WTC11 (cell line): ENCODE data around the gene CRYBB2.

Experiments
- ATF1 ChIP-seq: sonication (generic); formaldehyde crosslinking; IDR thresholded peaks from 2 replicates; pipeline ENCODE4 v1.8.1; 2023; ENCODE audit warnings: mild to moderate bottlenecking, moderate library complexity, missing genetic modification reagents
- CREM ChIP-seq: sonication (generic); formaldehyde crosslinking; IDR thresholded peaks from 2 replicates; pipeline ENCODE4 v1.8.1; 2022; ENCODE audit warnings: mild to moderate bottlenecking, missing genetic modification reagents, moderate library complexity
- JUN ChIP-seq: sonication (generic); formaldehyde crosslinking; IDR thresholded peaks from 2 replicates; pipeline ENCODE4 v1.8.0; 2023; ENCODE audit warnings: mild to moderate bottlenecking, missing genetic modification reagents
- MLX ChIP-seq: sonication (generic); formaldehyde crosslinking; IDR thresholded peaks from 2 replicates; pipeline ENCODE4 v1.8.1; 2023; ENCODE audit warnings: mild to moderate bottlenecking, missing genetic modification reagents, moderate library complexity
- TEAD1 ChIP-seq: sonication (generic); formaldehyde crosslinking; IDR thresholded peaks from 2 replicates; pipeline ENCODE4 v1.8.0; 2022; ENCODE audit warnings: mild to moderate bottlenecking, missing genetic modification reagents
- USF2 ChIP-seq: sonication (generic); formaldehyde crosslinking; IDR thresholded peaks from 2 replicates; pipeline ENCODE4 v1.8.1; 2023; ENCODE audit warnings: mild to moderate bottlenecking, missing genetic modification reagents, moderate library complexity
- ZNF423 ChIP-seq: fragments of 250-450 bp; sonication (Bioruptor Pico); IDR thresholded peaks from 2 replicates; pipeline ENCODE4 v2.1.2; 2022; ENCODE audit warnings: mild to moderate bottlenecking, moderate library complexity
- ZNF671 ChIP-seq: fragments of 250-450 bp; sonication (Bioruptor Pico); IDR thresholded peaks from 2 replicates; pipeline ENCODE4 v1.8.0; 2021; ENCODE audit warnings: mild to moderate bottlenecking
- TF ChIP-seq, protein P1 (sequence below): sonication (generic); formaldehyde crosslinking; conservative IDR thresholded peaks from 2 replicates; pipeline ENCODE4 v1.8.1; 2023; ENCODE audit warnings: mild to moderate bottlenecking, low read depth, missing genetic modification reagents, moderate library complexity
- TF ChIP-seq, protein P2 (sequence below): fragments of 200-600 bp; IDR thresholded peaks from 2 replicates; pipeline ENCODE4 v1.8.0; 2022; ENCODE audit warnings: antibody characterized with exemption

DNA sequence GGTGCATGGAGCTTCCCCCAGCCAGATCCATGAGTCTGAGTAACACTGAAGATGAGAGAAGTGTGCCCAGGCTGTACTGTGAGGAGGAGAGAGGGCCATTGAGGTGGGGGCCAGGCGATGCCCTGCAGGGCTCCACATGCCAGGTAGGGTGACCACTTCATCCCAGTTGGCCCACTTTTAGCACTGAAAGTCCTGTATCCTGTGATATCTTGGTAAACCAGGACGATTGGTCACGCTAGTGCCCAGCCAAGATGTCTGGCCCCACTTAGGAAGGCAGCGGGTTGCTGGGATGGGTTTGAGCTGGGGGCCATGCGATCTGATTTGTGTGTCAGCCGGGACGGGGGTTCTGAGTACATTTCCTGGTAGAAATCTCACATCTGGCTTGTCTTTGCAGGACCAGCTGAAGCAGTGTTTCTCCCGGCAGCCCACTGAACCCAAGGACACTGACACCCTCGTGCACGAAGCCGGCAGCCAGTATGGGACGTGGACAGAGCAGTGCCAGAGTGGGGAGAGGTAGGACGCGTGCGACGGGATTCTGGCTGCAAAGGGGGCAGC, 48.9 kb upstream of the CRYBB2 start:
- no peak for TF ChIP-seq ATF1 (CRISPR knock-in tag)
- TF ChIP-seq ZNF423 (CRISPR knock-in tag), result no peak
- TF ChIP-seq, protein P1, sequence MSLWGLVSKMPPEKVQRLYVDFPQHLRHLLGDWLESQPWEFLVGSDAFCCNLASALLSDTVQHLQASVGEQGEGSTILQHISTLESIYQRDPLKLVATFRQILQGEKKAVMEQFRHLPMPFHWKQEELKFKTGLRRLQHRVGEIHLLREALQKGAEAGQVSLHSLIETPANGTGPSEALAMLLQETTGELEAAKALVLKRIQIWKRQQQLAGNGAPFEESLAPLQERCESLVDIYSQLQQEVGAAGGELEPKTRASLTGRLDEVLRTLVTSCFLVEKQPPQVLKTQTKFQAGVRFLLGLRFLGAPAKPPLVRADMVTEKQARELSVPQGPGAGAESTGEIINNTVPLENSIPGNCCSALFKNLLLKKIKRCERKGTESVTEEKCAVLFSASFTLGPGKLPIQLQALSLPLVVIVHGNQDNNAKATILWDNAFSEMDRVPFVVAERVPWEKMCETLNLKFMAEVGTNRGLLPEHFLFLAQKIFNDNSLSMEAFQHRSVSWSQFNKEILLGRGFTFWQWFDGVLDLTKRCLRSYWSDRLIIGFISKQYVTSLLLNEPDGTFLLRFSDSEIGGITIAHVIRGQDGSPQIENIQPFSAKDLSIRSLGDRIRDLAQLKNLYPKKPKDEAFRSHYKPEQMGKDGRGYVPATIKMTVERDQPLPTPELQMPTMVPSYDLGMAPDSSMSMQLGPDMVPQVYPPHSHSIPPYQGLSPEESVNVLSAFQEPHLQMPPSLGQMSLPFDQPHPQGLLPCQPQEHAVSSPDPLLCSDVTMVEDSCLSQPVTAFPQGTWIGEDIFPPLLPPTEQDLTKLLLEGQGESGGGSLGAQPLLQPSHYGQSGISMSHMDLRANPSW (CRISPR knock-in tag), result no peak
- no peak for TF ChIP-seq JUN (CRISPR knock-in tag)
- no peak for TF ChIP-seq TEAD1 (CRISPR knock-in tag)
- TF ChIP-seq USF2, result no peak
- TF ChIP-seq CREM, result no peak
- TF ChIP-seq MLX (CRISPR knock-in tag), result no peak
- TF ChIP-seq, protein P2, sequence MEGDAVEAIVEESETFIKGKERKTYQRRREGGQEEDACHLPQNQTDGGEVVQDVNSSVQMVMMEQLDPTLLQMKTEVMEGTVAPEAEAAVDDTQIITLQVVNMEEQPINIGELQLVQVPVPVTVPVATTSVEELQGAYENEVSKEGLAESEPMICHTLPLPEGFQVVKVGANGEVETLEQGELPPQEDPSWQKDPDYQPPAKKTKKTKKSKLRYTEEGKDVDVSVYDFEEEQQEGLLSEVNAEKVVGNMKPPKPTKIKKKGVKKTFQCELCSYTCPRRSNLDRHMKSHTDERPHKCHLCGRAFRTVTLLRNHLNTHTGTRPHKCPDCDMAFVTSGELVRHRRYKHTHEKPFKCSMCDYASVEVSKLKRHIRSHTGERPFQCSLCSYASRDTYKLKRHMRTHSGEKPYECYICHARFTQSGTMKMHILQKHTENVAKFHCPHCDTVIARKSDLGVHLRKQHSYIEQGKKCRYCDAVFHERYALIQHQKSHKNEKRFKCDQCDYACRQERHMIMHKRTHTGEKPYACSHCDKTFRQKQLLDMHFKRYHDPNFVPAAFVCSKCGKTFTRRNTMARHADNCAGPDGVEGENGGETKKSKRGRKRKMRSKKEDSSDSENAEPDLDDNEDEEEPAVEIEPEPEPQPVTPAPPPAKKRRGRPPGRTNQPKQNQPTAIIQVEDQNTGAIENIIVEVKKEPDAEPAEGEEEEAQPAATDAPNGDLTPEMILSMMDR, result no peak
- no peak for TF ChIP-seq ZNF671 (CRISPR knock-in tag)
